Stimulated activated CD8-positive, alpha-beta memory T cell treated with anti-CD3 and anti-CD28 coated beads, Interleukin-12 subunit alpha, Interleukin-12 subunit beta, amount 100 ng/mL, for 24 hours (primary cell): Measurements from ENCODE around the gene PTGER4.
"Not testable (repeated sequence)": the region's sequence is repeated elsewhere in the genome, so short reads cannot be mapped to it uniquely, and the experiment has no call there.

Experiments used
- DNase-seq: peaks from one replicate; pipeline ENCODE4 v3.0.0-alpha.2; 2020; ENCODE audit errors: extremely low read depth

Gene PTGER4

DNA sequence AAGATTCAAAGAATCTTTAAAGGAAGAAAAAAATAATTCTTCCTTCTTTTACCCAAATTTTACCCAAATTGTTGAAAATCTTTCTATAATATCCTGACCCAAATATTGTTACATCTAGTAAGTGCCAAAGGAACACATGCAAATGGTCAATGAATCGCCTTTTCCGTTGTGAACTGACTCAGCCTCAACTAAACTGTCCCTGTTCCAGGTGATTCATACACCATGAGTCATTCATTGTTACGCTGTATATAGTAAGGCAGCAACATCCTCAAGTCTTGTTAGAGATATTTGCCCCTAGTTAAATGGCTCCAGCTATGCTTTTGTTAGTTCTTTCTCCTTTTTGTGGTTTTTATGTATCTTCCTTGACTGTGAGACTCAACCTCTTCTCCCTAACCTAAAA is 9.7 kb downstream of the PTGER4 start:
- no peak for DNase-seq

DNA sequence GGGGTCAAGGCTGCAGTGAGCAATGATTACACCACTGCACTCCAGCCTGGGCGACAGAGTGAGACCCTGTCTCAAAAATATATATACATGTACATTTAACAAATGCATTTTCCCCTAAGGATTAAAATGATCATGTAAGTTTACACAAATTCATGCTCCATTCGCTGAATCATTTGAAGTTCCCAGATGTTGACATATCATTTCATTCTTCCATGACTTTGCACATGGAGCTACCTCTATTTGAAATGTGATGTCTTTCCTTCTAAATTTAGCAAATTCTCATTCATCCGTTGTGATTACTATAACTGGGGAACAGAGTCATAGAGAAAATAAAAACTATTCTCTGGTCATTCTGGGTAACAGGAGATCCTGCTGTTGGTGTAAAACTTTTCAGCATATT is 10.6 kb downstream of the PTGER4 start:
- no peak for DNase-seq

GRCh38 chr5:40691894-40692293 is 12.2 kb downstream of the PTGER4 start:
- DNase-seq, result no peak

DNA sequence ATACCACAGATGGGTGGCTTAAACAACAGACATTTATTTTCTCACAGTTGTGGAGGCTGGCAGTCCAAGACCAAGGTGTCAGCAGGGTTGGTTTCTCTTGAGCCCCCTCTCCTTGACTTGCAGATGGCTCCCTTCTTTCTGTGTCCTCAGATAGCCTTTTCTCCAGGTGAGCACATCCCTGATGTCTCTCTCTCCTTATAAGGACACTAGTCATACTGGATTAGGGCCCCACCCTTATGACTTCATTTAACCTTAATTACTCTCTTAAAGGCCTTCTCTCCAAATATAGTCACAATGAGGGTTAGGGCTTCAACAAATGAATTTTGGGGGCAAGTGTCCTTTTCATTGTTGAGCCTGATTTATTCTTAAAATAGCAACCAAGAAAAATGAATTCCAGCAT is 14.7 kb downstream of the PTGER4 start:
- no peak for DNase-seq

DNA sequence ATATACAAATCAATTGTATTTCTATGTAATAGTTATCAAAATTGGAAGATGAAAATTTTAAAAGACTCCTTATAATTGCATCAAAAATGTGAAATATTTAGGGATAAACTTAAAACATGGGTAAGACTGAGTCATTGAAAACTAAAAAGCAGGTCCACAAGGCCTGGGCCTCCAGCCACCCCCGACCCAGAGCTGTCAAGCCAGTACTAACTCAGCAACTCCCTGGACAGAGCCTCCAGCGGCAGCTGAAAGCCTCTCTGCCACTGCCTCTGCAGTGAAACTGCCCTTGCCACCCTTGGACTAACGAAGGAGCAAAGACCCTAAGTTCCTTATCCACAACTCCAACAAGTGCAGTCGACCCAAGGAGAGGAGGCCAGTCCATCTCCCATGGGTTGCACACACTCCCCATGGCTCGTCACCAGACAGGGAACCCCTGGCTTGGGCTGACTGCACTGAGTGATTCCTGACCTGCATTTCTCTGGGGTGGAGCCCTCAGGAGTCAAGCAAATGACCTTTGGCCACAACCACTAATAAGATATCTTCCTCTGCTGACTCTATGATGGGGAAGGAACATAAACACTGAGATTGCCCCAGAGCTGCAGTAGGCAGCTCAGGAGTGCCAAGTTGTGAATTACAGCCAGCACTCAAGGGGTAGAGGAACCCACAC is 20.5 kb downstream of the PTGER4 start:
- no peak for DNase-seq

DNA sequence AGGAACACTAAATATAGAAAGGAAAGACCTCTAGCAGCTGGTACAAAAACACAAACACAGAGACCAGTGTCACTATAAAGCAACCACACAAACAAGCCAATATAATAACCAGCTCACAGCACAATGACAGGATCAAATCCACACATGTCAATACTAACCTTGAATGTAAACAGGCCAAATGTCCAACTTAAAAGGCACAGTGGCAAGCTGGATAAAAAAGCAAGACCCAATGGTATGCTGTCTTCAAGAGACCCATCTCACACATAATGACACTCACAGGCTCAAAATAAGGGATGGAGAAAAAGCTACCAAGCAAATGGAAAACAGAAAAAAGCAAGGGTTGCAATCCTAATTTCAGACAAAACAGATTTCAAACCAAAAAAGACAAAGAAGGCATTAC is 22.3 kb downstream of the PTGER4 start:
- DNase-seq, result not testable (repeated sequence)

GRCh38 chr5:40705484-40705883 is 25.8 kb downstream of the PTGER4 start:
- not testable (repeated sequence) for DNase-seq

- not testable (repeated sequence) for DNase-seq
Measured at GRCh38 chr5:40710575-40710974, 30.9 kb downstream of the PTGER4 start.

GRCh38 chr5:40714001-40714400 is 34.3 kb downstream of the PTGER4 start:
- DNase-seq, result no peak

GRCh38 chr5:40716000-40716399 is 36.3 kb downstream of the PTGER4 start:
- no peak for DNase-seq

DNA sequence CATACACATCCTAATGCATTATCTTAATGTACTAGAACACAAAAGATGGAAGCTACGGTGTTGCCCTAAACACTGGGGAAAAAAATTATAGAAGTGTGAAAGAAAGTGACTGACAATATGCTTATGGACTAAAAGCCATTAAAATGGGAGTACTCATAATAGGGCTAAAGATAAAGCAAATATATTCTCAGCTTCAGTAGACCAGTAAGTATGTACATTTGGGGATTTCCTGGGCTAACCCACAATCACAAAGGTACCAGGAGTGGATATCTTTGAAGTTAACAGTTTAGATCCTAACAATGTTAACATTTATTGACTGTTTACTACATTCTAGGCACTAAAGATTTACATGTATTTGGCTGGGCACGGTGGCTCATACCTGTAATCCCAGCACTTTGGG is 36.9 kb downstream of the PTGER4 start:
- no peak for DNase-seq

DNA sequence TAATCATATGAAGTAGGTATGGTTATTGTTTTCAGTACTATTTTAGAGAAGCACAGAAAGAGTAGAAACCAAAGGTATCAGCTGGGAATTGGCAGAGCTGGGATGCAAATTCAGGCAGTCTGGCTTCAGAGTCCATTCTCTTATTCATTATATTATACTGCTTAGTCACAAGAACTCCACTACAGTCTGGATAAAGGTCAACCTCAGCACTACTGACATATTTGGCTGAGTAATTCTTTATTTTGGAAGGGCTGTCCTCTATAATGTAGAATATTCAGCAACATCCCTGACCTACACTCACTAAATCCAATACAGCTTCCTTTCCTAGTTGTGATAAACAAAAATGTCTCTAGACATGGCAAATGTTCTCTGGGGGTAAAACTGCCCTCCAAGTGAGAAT is 37.6 kb downstream of the PTGER4 start:
- no peak for DNase-seq

- no peak for DNase-seq
Measured at GRCh38 chr5:40720069-40720468, 40.4 kb downstream of the PTGER4 start.

DNA sequence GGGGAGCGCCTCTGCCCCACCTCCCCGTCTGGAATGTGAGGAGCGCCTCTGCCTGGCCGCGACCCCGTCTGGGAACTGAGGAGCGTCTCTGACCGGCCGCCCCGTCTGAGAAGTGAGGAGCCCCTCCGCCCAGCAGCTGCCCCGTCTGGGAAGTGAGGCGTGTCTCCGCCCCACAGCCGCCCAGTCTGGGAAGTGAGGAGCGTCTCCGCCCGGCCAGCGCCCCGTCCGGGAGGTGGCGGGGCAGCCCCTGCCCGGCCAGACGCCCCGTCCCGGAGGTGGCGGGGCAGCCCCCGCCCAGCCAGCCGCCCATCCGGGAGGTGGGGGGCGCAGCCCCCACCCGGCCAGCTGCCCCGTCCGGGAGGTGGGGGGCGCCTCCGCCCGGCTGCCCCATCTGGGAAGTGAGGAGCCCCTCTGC is 42.8 kb downstream of the PTGER4 start:
- not testable (repeated sequence) for DNase-seq

GRCh38 chr5:40733434-40733833 is 53.7 kb downstream of the PTGER4 start:
- DNase-seq, result no peak

GRCh38 chr5:40733879-40734563 is 54.3 kb downstream of the PTGER4 start:
- no peak for DNase-seq

- no peak for DNase-seq
Measured at GRCh38 chr5:40734986-40735385, 55.3 kb downstream of the PTGER4 start.

GRCh38 chr5:40735609-40736008 is 55.9 kb downstream of the PTGER4 start:
- DNase-seq, result no peak

- no peak for DNase-seq
Measured at GRCh38 chr5:40736103-40736875, 56.6 kb downstream of the PTGER4 start.

- DNase-seq, result no peak
Measured at GRCh38 chr5:40738502-40738901, 58.8 kb downstream of the PTGER4 start.
